Smooth muscle cell (in vitro differentiated cells): ENCODE results near the gene HELT. TPM values are rescaled to one million over a fixed set of nuclear protein-coding genes. Genes with fewer than 3 reads are reported as not detected.
"Not testable (repeated sequence)": the region's sequence is repeated elsewhere in the genome, so short reads cannot be mapped to it uniquely, and the experiment has no call there.

ENCODE experiments used
- DNase-seq: peaks from one replicate; lab custom pipeline; 2025; ENCODE audit not compliant: unreplicated experiment; lab: John Stamatoyannopoulos, UW
- H2AFZ ChIP-seq: fragments of 200-600 bp; sonication (generic); 2 replicates; pipeline ENCODE4 v1.6.0; 2016; ENCODE audit warnings: antibody characterized with exemption, low read depth, mild to moderate bottlenecking
- H3F3A ChIP-seq: fragments of 200-600 bp; sonication (generic); 2 replicates; pipeline ENCODE4 v1.6.0; 2017; ENCODE audit warnings: antibody characterized with exemption, low read depth
- H3K27ac ChIP-seq: fragments of 200-600 bp; sonication (generic); 2 replicates; pipeline ENCODE4 v1.5.1; 2016; ENCODE audit warnings: low read depth, mild to moderate bottlenecking
- H3K27me3 ChIP-seq: fragments of 200-600 bp; sonication (generic); 2 replicates; pipeline ENCODE4 v1.6.1; 2016; ENCODE audit warnings: low read depth, mild to moderate bottlenecking
- H3K36me3 ChIP-seq: fragments of 200-600 bp; sonication (generic); 2 replicates; pipeline ENCODE4 v1.5.1; 2016; ENCODE audit warnings: low read depth
- H3K4me1 ChIP-seq: fragments of 200-600 bp; sonication (generic); 2 replicates; pipeline ENCODE4 v1.5.1; 2016; ENCODE audit warnings: low read depth
- H3K4me2 ChIP-seq: fragments of 200-600 bp; sonication (generic); 2 replicates; pipeline ENCODE4 v1.6.0; 2016; ENCODE audit warnings: mild to moderate bottlenecking
- H3K4me3 ChIP-seq: fragments of 200-600 bp; sonication (generic); 2 replicates; pipeline ENCODE4 v1.5.1; 2016; ENCODE audit warnings: mild to moderate bottlenecking
- H3K79me2 ChIP-seq: fragments of 200-600 bp; sonication (generic); 2 replicates; pipeline ENCODE4 v1.6.0; 2016; ENCODE audit warnings: low read depth, mild to moderate bottlenecking
- H3K9ac ChIP-seq: fragments of 200-600 bp; sonication (generic); 2 replicates; pipeline ENCODE4 v1.6.0; 2016; ENCODE audit warnings: low read depth
- H3K9me3 ChIP-seq: fragments of 200-600 bp; sonication (generic); replicated peaks from 2 replicates; pipeline ENCODE4 v1.5.1; 2016; ENCODE audit warnings: low read depth
- H4K20me1 ChIP-seq: fragments of 200-600 bp; sonication (generic); 2 replicates; pipeline ENCODE4 v1.6.0; 2016; ENCODE audit warnings: low read depth
- CTCF ChIP-seq: fragments of 200-600 bp; sonication (generic); IDR thresholded peaks from 2 replicates; pipeline ENCODE4 v1.5.1; 2017; ENCODE audit warnings: borderline replicate concordance, mild to moderate bottlenecking, antibody characterized with exemption; ENCODE audit not compliant: insufficient read depth, poor library complexity, severe bottlenecking
- WGBS: methylation state at CpG from one replicate; pipeline ENCODE4 v1.1.7; 2016; ENCODE audit warnings: low lambda C conversion rate; 5-methylcytosine and 5-hydroxymethylcytosine counted together
- polyA plus RNA-seq: library from polyadenylated mRNA; unstranded; fragments of >200 nt; fragmentation: Nextera tagmentation; extraction: Ambion mirVana; gene quantifications from 2 replicates; pipeline ENCODE4 v1.2.1, GENCODE V29; 2016
- total RNA-seq: library from RNA; depleted of rRNA; stranded (reverse); fragments of >200 nt; gene quantifications from 2 replicates; pipeline ENCODE4 v1.2.3, GENCODE V29; 2014

Gene HELT
- total and polyA plus RNA-seq, 2 experiments from 2014 or later, result not detected

GRCh38 chr4:184983672-184984356, 34.5 kb upstream of the HELT start:
- Histone ChIP-seq H3F3A (no peaks in the 10 kb centered on the region), H4K20me1 (no peaks in the 10 kb centered on the region), H3K9me3 (no peaks in the 10 kb centered on the region), H3K27me3 (no peaks in the 10 kb centered on the region), H3K36me3 (no peaks in the 10 kb centered on the region), H3K79me2 (no peaks in the 10 kb centered on the region), H3K4me2 (no peak overlapping the region), H3K4me3 (no peak overlapping the region), H3K4me1 (no peaks in the 10 kb centered on the region), H3K9ac (no peak overlapping the region), H2AFZ (no peak overlapping the region), H3K27ac (no peak overlapping the region)
- WGBS, result 55% methylated on average over 21 of the region's 21 CpGs
- TF ChIP-seq CTCF, result peak; percentile 30
- DNase-seq, result no peak

- H3K4me1 ChIP-seq, result no peaks in the 10 kb centered on the region
- H3K27ac ChIP-seq, result no peak overlapping the region
- no peaks in the 10 kb centered on the region for H3F3A ChIP-seq
- 98% methylated on average over 10 of the region's 13 CpGs for WGBS
- H3K9ac ChIP-seq, result no peak overlapping the region
- H3K36me3 ChIP-seq, result no peaks in the 10 kb centered on the region
- H3K79me2 ChIP-seq, result no peaks in the 10 kb centered on the region
- H2AFZ ChIP-seq, result no peak overlapping the region
- no peaks in the 10 kb centered on the region for H4K20me1 ChIP-seq
- peaks cover 12% of the 10 kb centered on the region for H3K27me3 ChIP-seq
- H3K4me3 ChIP-seq, result no peak overlapping the region
- H3K9me3 ChIP-seq, result no peaks in the 10 kb centered on the region
- no peak for TF ChIP-seq CTCF
- H3K4me2 ChIP-seq, result no peak overlapping the region
- no peak for DNase-seq
These were observed 30.7 kb upstream of the HELT start for GRCh38 chr4:184987493-184988031.

- peaks cover 12% of the 10 kb centered on the region for H3K27me3 ChIP-seq
- no peak overlapping the region for H3K4me2 ChIP-seq
- H3K9ac ChIP-seq, result no peak overlapping the region
- no peaks in the 10 kb centered on the region for H4K20me1 ChIP-seq
- no peaks in the 10 kb centered on the region for H3K36me3 ChIP-seq
- H3K9me3 ChIP-seq, result no peaks in the 10 kb centered on the region
- TF ChIP-seq CTCF, result no peak
- no peaks in the 10 kb centered on the region for H3F3A ChIP-seq
- H3K79me2 ChIP-seq, result no peaks in the 10 kb centered on the region
- H2AFZ ChIP-seq, result no peak overlapping the region
- no peaks in the 10 kb centered on the region for H3K4me1 ChIP-seq
- no peak for DNase-seq
- no peak overlapping the region for H3K4me3 ChIP-seq
- no peak overlapping the region for H3K27ac ChIP-seq
- 85% methylated on average over 8 of the region's 8 CpGs for WGBS
These were observed 29.7 kb upstream of the HELT start for GRCh38 chr4:184988611-184989010.

GRCh38 chr4:184989283-184989682, 29.0 kb upstream of the HELT start:
- peaks cover 12% of the 10 kb centered on the region for H3K27me3 ChIP-seq
- not testable (repeated sequence) for DNase-seq, H3K9ac ChIP-seq, H3K36me3 ChIP-seq, H3K79me2 ChIP-seq, H4K20me1 ChIP-seq, H3F3A ChIP-seq, H3K4me3 ChIP-seq, H3K27ac ChIP-seq, H3K4me1 ChIP-seq, H2AFZ ChIP-seq, H3K4me2 ChIP-seq, H3K9me3 ChIP-seq
- whole genome bisulfite sequencing, result 72% methylated on average over 15 of the region's 15 CpGs

- H2AFZ ChIP-seq, H3F3A ChIP-seq, H3K9me3 ChIP-seq, H3K4me3 ChIP-seq, H3K36me3 ChIP-seq, H3K27ac ChIP-seq, DNase-seq, H3K4me2 ChIP-seq, H4K20me1 ChIP-seq, H3K79me2 ChIP-seq, H3K9ac ChIP-seq, H3K4me1 ChIP-seq: not testable (repeated sequence)
- 95% methylated on average over 28 of the region's 34 CpGs for WGBS
- H3K27me3 ChIP-seq, result peaks cover 12% of the 10 kb centered on the region
These were observed 28.2 kb upstream of the HELT start for GRCh38 chr4:184990131-184990530.
